Stimulated activated CD8-positive, alpha-beta memory T cell treated with anti-CD3 and anti-CD28 coated beads, Interleukin-12 subunit alpha, Interleukin-12 subunit beta, amount 100 ng/mL, for 24 hours (primary cell): ENCODE results near the gene LIMK2.
"Not testable (repeated sequence)": the region's sequence is repeated elsewhere in the genome, so short reads cannot be mapped to it uniquely, and the experiment has no call there.

Experiments
- DNase-seq: peaks from one replicate; pipeline ENCODE4 v3.0.0-alpha.2; 2020; ENCODE audit errors: extremely low read depth

The LIMK2 gene

DNA sequence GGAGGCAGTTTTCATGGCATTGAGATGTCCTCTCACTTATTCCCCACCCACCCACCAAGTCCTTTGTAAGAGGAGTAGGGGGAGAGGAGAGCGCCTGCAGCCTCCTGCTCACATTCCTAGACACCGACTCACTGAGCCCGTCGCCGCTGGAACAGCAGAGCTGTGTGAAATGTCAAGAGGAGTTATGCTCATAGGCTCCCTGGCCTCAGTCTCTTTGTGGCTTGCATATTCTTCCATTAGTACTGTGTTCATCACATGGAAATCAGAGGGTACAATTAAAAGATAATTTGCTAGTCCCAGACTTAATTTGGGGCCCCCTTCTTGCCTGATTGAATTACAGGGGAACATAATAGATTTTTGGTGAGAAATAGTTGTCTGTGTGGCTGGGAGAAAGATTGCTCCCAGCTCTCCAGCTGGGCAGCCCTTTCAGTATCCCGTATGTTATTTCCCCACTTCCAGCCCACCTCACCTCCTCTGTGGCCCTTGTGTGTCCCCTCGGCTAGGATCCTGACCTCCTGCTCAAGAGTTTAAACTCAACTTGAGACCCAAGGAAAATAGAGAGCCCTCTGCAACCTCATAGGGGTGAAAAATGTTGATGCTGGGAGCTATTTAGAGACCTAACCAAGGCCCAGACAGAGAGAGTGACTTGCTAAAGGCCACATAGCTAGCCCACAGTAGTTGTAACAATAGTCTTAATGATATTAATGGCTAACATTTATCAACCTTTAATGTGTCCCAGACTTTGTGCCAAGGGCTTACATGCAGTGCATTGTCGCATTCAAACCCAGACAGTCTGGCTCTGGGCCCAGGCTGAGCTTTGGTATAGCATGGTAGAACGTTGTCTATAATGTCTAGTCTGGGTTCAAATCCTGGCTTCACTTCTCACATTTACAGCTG, 32.2 kb downstream of the LIMK2 start:
- DNase-seq, result no peak

DNA sequence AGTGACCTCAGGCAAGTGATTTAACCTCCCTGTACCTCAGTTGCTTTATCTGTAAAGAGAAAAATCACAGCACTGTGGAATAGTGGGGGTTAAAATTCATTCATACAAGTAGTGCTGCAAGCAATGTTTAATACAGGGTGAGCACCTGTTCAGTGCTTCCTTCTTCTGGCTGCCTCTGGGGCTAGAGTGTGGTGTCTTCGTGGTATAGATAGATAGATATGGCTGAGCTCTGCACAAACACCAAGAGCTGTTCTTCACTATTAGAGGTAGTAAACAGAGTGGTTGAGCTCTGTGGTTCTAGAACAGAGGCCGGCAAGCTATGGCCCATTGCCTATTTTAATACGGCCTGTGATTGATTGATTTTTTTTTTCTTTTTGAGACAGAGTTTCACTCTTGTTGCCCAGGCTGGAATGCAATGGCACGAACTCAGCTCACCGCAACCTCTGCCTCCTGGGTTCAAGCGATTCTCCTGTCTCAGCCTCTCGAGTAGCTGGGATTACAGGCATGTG, 32.9 kb downstream of the LIMK2 start:
- DNase-seq, result no peak

DNA sequence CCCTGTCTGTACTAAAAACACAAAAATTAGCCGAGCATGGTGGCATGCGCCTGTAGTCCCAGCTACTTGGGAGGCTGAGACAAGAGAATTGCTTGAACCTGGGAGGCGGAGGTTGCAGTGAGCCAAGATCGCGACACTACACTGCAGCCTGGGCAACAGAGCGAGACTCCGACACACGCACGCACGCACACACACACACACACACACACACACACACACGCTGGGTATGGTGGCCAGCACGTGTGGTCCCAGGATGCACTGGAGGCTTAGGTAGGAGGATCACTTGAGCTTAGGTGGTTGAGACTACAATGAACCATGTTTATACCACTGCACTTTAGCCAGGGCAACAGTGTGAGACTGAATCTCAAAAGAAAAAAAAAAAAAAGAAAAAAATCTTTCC, 33.9 kb downstream of the LIMK2 start:
- not testable (repeated sequence) for DNase-seq

DNA sequence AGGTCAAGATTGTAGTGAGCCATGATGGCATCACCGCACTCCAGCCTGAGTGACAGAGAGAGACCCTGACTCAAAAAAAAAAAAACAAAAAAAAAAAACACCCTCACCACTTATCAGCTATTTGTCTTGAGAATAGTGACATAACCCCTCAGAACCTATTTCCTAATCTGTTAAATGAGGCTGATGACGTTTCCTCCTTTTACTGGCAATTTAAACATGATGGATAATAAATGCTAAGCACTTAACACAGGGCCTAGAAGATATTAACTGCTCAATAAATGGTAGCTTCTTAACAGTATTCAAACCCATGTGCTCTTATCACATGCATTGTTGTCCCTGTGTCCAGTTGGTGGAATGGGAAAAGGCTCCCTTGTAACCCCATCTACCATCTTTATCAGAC, 34.6 kb downstream of the LIMK2 start:
- DNase-seq, result no peak

DNA sequence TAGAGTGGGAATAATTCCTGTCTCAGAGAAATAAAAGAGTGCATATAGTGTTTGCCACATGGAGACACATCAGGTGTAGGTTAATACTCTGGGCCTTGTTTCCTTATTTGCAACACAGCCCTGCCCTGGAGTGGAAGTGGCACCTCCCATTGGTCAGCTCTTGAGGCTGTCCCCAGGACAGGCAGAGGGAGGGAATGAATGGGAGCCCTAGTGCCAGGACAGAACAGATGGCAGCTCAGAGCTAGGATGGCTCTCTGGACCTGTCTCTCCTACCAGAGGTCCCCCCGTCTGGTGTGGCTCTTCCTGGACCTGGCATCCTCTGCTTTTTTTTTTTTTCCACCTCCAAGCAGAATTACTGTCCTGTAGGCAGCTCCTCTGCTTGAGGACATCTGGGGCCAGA, 35.6 kb downstream of the LIMK2 start:
- DNase-seq, result no peak

DNA sequence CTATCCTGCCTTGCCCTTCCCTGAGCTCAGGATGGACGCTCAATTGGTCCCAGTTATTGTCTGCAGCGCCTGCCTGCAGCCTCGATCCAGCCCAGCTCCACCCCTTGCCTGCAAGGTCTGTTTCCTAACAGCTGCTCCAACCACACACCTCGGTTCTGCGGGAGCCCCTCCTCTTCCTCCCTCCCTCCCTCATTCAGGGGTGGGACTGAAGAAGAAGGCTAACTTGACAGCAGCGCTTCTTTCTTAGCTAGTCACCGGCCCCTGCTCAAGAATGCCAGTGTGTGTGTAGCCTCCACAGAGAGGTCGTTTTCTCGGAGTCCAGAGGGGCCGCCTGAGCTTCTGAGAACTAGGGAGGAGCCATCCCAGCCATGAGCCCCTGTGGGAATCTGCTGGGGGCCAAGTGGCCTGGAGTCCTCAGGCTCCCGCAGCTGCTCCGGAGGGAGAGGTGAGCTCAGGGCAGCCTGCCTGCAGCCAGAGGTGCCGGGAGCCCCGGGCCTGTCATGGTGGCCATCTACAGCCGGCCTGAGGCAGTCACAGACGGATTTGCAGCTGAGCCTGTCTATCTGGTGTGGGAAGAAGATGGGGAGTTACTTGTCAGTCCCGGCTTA, 36.1 kb downstream of the LIMK2 start:
- DNase-seq, result peak; percentile 36

DNA sequence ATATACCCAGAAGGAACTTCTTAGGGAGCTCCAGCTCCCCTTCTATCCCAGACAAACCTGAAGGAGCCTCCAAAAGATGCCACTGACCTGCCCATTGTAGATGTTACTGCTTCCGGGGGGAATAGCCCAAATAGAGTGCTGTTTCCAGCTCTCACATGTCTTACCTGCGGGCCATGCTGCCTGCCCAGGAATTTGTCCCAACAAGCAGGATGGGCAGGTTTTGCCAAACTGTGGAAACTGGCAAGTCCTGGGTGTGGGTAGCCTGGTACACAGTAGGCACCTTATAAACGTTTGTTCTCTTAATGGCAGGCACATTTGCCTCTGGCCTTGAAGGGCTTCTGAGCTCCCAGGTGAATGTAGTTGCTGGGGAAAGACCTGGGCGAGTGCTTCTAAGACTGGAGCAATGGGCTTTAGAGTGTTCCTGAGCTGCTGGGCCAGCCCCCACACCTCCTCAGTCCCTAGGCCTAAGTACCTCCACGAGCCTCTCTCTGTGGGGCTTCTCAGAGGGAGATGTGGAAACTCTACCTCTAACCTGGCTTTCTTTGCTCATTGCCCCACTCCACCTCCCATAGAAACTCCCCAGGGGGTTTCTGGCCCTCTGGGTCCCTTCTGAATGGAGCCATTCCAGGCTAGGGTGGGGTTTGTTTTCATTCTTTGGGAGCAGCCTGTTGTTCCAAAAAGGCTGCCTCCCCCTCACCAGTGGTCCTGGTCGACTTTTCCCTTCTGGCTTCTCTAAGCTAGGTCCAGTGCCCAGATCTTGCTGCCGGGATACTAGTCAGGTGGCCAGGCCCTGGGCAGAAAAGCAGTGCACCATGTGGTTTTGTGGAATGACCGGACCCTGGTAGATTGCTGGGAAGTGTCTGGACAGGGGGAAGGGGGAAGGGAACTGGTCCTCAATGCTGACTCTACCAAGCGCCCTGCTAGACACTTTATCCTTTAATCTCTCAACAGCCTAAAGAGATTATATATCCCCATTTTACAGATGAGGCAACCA, 37.2 kb downstream of the LIMK2 start:
- no peak for DNase-seq

DNA sequence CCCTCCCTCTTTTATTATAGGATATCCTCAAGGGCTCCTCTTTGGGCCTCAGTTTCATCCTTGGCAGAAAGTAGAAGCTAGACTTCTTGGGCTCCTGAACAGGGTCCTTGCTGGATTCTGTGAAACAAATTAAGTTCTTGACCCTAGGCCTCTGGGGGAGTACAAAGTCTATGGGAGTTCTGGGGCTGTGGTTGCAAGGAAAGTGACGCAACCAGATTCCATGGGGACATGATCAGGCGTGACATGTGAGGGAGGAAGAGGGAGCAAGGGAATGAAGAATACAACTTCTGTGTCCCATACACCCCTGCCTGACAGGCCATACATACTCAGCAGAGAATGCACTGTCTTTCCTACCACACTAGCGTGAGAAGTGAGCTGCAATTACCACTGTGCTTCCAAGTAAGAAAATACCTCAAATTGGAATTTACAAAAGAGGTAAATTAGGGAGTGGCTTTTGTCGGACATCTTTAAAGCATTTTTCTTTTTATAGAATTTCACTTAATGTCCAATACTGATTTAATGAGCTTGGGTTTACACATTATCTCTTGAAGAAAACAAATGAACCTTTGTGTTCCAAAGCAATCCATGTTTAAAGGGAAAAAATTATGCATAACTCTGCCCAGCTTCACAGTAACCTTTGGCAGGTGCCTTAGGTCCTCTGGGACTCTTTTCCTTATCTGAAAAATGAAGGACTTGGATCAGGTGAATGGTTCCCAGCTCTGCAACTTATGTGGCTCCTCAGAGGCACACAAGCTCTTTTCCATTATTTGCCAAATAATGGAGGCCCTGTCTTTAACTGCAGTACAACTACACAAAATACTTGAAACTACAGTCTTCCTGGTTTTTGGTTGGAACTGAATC, 38.9 kb downstream of the LIMK2 start:
- no peak for DNase-seq

DNA sequence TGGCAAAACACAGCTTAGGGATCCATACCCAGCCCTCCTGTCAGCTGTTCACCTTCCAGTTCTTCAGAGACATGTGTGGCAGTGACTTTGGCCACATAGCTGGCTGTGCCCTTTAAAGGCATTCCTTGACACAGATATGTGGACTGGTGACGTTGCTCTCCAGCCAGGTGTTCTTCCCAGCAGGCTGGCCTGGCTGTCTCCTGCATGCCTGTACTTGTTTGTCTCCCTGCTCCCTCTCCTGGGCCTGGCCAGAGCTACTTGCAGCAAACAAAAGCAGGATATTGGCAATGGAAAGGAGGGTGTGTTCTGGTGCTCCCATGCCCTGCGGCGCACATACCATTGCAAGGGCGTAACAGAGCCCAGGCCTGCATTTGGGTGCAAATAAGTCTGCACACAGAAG, 41.9 kb downstream of the LIMK2 start:
- DNase-seq, result no peak

DNA sequence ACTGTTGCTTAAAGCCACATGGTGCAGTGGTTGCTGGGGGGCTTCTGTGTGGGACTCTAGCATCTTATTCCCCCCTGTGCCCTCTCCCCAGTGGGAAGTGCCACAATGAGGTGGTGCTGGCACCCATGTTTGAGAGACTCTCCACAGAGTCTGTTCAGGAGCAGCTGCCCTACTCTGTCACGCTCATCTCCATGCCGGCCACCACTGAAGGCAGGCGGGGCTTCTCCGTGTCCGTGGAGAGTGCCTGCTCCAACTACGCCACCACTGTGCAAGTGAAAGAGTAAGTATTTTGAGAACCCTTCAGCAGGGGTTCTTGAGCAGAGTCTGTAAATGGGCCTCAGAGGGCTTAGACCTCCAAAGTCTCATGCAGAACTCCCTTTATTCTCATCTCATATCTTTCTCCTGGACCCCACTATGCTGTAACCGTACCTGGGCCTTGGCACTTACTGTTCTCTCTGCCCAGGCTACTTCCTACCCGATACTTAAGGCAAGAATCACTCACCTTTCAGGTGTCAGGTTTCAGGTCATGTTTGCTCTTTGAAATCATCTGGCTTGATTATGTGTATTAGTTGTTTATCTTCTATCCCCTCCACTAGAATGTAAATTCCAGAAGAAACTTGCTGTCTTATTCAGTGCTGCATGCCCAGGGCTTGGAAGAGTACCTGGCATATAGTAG, 47.8 kb downstream of the LIMK2 start:
- DNase-seq, result no peak

DNA sequence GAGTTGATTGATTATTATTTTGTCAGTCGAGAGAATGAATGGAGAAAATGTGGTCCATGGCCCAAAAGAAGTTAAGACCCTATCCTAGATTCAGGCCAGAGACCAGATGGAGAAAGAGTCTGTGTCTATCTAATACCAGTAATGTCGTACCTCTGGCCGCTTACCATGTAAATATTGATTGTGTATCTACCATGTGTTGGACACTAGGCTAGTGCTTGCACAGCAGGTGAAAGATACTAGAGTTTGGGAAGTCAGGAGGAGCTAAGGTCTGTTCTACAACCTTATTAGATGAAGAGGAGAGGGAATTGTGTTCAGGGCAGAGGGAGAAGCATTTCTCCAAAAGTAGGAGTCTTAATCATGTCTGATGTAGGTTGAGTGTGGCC, 48.4 kb downstream of the LIMK2 start:
- DNase-seq, result no peak

DNA sequence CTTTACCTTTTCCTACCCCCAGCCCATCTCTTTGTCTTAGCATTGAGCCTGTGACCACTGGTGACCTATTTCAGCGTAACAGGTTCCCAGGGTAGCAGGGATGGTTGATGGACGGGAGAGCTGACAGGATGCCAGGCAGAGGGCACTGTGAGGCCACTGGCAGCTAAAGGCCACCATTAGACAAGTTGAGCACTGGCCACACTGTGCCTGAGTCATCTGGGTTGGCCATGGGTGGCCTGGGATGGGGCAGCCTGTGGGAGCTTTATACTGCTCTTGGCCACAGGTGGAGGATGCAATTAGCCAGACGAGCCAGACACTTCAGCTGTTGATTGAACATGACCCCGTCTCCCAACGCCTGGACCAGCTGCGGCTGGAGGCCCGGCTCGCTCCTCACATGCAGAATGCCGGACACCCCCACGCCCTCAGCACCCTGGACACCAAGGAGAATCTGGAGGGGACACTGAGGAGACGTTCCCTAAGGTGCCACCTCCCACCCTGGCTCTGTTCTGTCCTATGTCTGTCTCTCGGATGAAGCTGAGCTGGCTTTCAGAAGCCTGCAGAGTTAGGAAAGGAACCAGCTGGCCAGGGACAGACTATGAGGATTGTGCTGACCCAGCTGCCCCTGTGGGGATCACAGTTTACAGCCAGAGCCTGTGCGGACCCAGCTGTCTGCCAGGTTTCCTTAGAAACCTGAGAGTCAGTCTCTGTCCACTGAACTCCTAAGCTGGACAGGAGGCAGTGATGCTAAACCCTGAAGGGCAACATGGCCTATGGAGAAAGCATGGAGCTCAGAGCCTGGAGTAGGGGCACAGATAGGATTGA, 50.4 kb downstream of the LIMK2 start:
- DNase-seq, result no peak

DNA sequence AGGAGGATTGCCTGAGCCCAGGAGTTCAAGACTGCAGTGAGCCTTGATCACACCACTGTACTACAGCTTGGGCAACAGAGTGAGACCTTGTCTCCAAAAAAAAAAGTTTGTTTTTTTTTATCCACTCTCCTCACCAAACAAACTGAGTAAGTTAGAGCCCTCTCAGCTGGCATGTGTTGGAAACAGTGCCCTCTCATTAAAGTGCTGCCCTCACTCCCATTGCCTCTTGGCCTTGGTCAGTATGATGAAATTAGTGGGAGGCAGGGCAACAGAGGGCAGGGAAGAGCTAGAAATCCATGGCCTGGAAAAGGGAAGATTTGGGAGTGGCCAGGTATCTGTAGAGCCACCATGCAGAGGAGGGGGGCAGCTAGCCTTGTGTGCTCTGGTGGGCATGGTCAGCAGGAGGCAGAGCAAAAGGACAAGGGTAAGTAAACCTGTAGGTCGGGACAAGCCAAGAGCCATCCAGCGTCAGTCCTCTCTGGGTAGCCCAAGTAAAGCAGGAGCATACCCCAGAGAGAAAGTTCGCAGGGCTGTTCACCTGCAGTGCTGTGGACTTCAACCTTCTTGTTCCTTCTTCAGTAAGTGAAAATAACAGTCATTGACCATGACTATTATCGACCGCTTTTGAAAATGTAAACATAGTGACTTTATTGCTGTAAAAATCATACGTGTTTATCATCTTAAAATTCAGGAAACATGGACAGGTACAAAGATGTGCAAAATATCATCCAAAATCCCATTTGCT, 52.0 kb downstream of the LIMK2 start:
- DNase-seq, result no peak

DNA sequence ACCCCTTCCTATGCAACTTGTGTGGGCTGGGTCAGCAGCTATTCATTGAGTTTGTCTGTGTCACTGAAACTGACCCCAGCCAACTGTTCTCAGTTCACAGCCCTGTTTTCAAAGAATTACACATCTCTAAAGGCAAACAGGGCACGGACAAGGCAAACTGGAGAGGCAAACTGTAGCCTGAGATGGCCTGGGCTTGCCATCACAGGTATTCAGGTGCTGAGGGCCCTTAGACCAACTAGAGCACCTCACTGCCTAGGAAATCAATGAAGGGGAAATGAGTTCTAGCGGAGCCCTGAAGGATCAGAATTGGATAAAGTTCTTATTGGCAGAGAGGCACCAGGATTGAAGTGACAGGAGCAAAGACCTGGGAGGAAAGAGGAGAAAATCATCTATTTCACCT, 56.2 kb downstream of the LIMK2 start:
- no peak for DNase-seq

DNA sequence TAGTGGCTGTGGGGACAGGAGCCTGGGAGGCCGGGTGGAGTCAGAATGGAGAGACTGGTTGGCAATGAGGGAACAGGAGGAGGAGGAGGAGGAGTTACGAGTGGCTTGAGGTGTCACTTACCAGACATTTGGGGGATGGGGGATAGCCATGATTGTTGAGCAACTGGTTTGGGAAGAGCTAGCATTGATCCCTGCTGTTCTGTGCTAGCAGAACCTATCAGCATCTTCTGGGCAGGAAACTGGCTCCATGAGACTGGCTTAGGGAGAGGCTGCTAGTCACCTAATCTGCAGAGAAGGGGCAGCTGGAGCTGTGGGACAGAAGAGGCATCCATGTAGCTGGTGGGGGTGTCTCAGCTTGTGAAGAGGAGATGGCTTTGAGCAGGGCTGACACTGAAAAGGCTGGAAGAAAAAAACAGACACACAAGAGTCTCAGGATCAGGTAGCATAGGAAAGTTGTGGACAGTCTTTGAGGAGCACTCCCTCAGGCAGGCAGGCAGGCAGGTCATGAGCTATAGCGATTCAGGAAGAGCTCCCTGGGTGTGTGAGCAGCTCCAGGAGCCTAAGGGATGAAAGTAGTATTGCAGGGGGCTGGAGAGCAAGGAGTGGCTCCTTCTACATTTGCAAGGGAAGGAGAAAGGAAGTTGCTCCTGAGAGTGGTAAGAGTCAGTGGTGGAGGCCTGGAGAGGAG, 57.9 kb downstream of the LIMK2 start:
- DNase-seq, result no peak

DNA sequence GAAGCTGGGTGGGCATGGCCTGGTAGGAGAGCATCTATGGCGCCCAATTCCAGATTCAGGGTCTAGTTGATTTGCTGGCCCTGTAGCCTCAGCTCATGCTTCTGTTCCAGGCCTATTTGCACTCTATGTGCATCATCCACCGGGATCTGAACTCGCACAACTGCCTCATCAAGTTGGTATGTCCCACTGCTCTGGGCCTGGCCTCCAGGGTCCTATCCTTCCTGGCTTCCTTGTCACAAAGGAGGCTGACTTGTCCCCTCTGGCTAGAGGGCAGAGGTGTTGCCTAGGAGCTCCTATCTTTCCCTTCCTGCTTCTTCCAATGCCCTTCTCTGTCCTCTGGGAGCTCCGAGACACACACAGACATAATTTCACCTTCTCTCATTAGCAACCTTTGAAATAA, 58.9 kb downstream of the LIMK2 start:
- no peak for DNase-seq

DNA sequence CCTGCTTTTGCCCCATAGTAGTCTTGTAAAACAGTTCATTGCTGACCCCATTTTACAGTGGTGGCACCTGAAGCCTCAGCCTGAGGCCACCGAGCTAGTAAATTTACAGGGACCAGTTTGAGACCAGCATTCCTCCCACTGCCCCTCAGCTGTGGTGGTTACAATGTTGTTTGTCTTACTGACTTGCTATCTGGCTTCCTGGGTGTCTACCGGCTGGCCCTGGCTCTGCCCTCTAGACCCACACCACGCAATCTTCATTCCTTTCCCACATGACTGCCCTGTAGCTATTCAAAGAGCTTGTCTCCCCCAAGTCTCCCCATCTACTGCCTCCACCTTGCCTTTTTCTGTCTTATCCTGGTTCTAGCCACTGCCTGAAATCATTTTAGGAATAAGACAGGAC, 59.4 kb downstream of the LIMK2 start:
- no peak for DNase-seq
